Subcutaneous abdominal adipose tissue (tissue), 5 donors: ENCODE data around the gene SLC9A8.

Source experiments
- H3K27ac ChIP-seq: one replicate; pipeline ENCODE4 v1.7.0; 2013; ENCODE audit warnings: low read depth, mild to moderate bottlenecking, inconsistent platforms, low read length, moderate library complexity
- H3K27me3 ChIP-seq, 5 donors: one replicate each; pipeline ENCODE4 v1.7.0; 2013; ENCODE audit warnings: low read length in 5 of 5, inconsistent platforms in 1 of 5; ENCODE audit not compliant: control insufficient read depth in 5 of 5, insufficient read depth in 4 of 5
- H3K36me3 ChIP-seq, 5 donors: one replicate each; pipeline ENCODE4 v1.7.0; 2013; ENCODE audit warnings: low read length in 5 of 5; ENCODE audit not compliant: control insufficient read depth in 5 of 5, insufficient read depth in 5 of 5
- H3K4me1 ChIP-seq, 5 donors: one replicate each; pipeline ENCODE4 v1.7.0; 2013; ENCODE audit warnings: low read length in 5 of 5, mild to moderate bottlenecking in 3 of 5, moderate library complexity in 1 of 5; ENCODE audit not compliant: control insufficient read depth in 5 of 5, insufficient read depth in 5 of 5
- H3K4me3 ChIP-seq, 5 donors: one replicate each; pipeline ENCODE4 v1.7.0; 2013; ENCODE audit warnings: low read length in 5 of 5, low read depth in 1 of 5
- H3K9ac ChIP-seq, 5 donors: one replicate each; pipeline ENCODE4 v1.7.0; 2013; ENCODE audit warnings: low read length in 5 of 5, mild to moderate bottlenecking in 4 of 5, moderate library complexity in 3 of 5
- H3K9me3 ChIP-seq, 5 donors: one replicate each; pipeline ENCODE4 v1.7.0; 2013; ENCODE audit warnings: low read length in 5 of 5; ENCODE audit not compliant: control insufficient read depth in 5 of 5
- donor health status: healthy.
- donor health status: healthy.
- donor health status: healthy.
- donor health status: healthy.
- donor health status: healthy.

The SLC9A8 gene

DNA sequence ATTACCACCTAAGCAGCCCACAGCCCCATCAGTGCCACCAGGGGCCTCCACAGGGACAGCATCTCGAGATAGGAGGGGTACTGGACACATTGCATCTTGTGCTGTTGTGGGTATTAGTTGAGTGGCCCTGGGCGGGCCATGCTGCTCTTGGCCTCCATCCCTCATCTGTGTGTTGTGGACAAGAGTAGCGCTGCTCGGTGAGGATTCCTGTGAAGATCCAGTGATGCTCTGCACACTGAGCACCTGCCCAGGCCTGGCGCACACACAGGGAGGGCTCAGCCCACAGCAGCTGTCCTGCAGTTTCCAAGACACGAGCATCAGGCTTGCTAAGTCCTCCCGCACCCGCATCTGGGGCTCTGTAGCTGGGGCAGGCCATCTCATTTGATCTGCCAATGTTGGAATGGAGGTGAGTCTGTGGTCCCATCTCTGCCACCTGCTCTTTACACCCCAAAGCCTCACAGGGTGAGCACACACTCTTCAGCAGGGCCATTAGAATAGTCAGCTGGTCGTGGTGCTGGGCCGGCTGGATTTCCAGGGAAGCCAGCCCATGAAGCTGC is 70.7 kb downstream of the SLC9A8 start:
- H3K4me3 ChIP-seq = no peak overlapping the region
- no peak overlapping the region for H3K27ac ChIP-seq
- H3K4me1 ChIP-seq = peaks cover 4 to 20% (median 18%) of the 10 kb centered on the region in 5 donors
- no peaks in the 10 kb centered on the region for H3K27me3 ChIP-seq
- no peak overlapping the region for H3K9ac ChIP-seq
- peaks cover 6 to 84% (median 69%) of the 10 kb centered on the region in 5 donors for H3K36me3 ChIP-seq
- no peaks in the 10 kb centered on the region for H3K9me3 ChIP-seq

DNA sequence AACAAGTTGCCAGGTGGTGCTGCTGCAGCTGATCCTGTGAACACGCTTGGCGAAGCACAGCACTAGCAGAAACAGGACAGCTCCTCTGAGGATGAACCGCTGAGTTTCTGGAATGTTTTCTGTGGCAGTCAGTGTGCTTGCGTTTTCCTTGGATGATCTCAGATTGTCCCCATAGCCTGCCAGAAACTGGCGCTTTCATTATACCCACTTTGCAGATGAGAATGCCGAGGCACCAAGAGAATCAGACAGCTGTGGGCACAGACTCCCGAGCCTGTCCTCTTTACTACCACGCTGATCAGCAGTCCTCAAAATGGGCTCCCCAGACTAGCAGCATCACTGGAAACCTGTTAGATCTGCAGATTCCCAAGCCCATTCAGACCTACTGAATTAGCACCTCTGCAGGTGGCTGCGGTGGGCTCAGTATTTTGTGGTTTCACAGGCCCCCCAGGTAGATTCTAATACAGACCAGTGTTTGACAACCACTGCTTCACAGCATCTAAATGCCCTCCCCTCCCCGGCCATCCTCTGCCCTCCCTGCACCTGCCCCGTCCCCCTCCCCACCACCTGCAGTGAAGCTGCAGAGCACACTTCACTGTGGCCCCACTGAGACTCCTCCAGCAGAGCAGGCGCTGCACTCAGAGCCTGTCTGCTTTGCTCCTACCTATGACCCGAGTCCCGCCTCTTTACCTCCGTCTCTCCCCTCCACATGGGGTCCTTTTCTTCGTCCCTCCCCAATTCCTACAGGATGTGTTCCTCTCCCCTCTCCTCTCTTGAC is 73.1 kb downstream of the SLC9A8 start:
- no peak overlapping the region for H3K27ac ChIP-seq
- H3K36me3 ChIP-seq = peaks cover 3 to 92% (median 61%) of the 10 kb centered on the region in 5 donors
- H3K9ac ChIP-seq = no peak overlapping the region

GRCh38 chr20:49886571-49887213 is 74.1 kb downstream of the SLC9A8 start:
- Histone ChIP-seq H3K27ac (peak overlapping the region; percentile 50), H3K36me3 (peaks cover 0 to 88% (median 57%) of the 10 kb centered on the region in 5 donors)

More for the DNA sequence above, 73.1 kb downstream of the SLC9A8 start:
- Histone ChIP-seq H3K9me3 (no peaks in the 10 kb centered on the region), H3K27me3 (no peaks in the 10 kb centered on the region), H3K4me3 (no peak overlapping the region), H3K4me1 (peaks cover 4 to 30% (median 21%) of the 10 kb centered on the region in 5 donors)

GRCh38 chr20:49887251-49888211 is 74.9 kb downstream of the SLC9A8 start:
- Histone ChIP-seq H3K9me3 (no peaks in the 10 kb centered on the region), H3K27ac (peak overlapping the region; percentile 50), H3K36me3 (peaks cover 0 to 80% (median 50%) of the 10 kb centered on the region in 5 donors), H3K27me3 (no peaks in the 10 kb centered on the region), H3K9ac (peak overlapping the region in 2 of 5 donors; percentile 32 to 62), H3K4me1 (peaks cover 4 to 33% (median 24%) of the 10 kb centered on the region in 5 donors), H3K4me3 (no peak overlapping the region)

More at GRCh38 chr20:49886571-49887213, 74.1 kb downstream of the SLC9A8 start:
- Histone ChIP-seq H3K9ac (peak overlapping the region in 2 of 5 donors; percentile 1 to 62), H3K27me3 (no peaks in the 10 kb centered on the region), H3K4me3 (no peak overlapping the region), H3K4me1 (peaks cover 4 to 30% (median 21%) of the 10 kb centered on the region in 5 donors), H3K9me3 (no peaks in the 10 kb centered on the region)

DNA sequence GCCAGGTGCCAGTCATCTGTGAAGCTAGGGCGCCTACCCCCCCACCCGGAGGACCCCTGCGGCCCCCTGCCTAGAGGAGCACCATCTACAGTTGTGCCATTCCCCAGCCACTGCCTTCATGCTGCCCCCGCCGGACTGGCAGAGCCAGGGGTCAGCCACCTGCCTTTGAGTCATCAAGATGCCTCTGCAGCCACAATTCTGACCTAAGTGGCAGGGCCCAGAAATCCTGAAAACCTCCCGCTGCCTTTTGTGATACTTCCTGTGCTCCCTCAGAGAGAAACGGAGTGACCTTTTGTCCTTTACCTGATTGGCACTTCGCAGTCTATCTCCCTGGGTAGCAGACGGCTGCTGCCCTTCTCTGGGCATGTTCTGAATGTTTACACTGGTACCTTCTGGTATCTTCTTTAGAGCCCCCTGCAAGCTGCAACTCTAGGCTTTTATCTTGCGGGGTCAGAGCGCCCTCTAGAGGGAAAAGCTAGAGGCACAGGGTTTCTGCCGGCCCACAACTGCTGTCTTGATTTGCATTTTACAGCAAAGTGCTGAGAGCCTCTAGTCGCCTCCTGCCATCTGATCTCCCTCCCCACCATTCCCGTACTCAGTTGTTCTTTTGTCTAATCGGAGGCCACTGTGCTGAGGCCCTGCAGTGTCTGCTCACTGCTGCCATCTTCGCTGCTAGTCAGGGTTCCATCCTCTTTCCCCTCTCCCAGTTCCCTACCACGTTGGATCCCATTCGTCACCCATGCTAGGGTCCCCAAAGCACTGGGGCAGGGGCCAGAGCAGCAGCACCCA is 75.8 kb downstream of the SLC9A8 start:
- no peak overlapping the region for H3K27ac ChIP-seq
- peaks cover 0 to 72% (median 43%) of the 10 kb centered on the region in 5 donors for H3K36me3 ChIP-seq
- no peaks in the 10 kb centered on the region for H3K27me3 ChIP-seq
- H3K4me1 ChIP-seq = peaks cover 6 to 41% (median 32%) of the 10 kb centered on the region in 5 donors
- H3K4me3 ChIP-seq = no peak overlapping the region
- no peaks in the 10 kb centered on the region for H3K9me3 ChIP-seq
- H3K9ac ChIP-seq = no peak overlapping the region

GRCh38 chr20:49889001-49889934 is 76.6 kb downstream of the SLC9A8 start:
- Histone ChIP-seq H3K27ac (no peak overlapping the region), H3K4me1 (peaks cover 6 to 45% (median 40%) of the 10 kb centered on the region in 5 donors)

GRCh38 chr20:49889935-49890333 is 77.3 kb downstream of the SLC9A8 start:
- Histone ChIP-seq H3K27me3 (no peaks in the 10 kb centered on the region), H3K9me3 (no peaks in the 10 kb centered on the region), H3K27ac (no peak overlapping the region), H3K36me3 (peaks cover 0 to 57% (median 29%) of the 10 kb centered on the region in 5 donors), H3K4me1 (peaks cover 6 to 45% (median 40%) of the 10 kb centered on the region in 5 donors), H3K4me3 (no peak overlapping the region), H3K9ac (no peak overlapping the region)

More at GRCh38 chr20:49889001-49889934, 76.6 kb downstream of the SLC9A8 start:
- H3K27me3 ChIP-seq = no peaks in the 10 kb centered on the region
- H3K9ac ChIP-seq = no peak overlapping the region
- no peaks in the 10 kb centered on the region for H3K9me3 ChIP-seq
- H3K36me3 ChIP-seq = peaks cover 0 to 64% (median 36%) of the 10 kb centered on the region in 5 donors
- no peak overlapping the region for H3K4me3 ChIP-seq

- Histone ChIP-seq H3K27ac (no peak overlapping the region), H3K9me3 (no peaks in the 10 kb centered on the region), H3K4me1 (peaks cover 6 to 45% (median 44%) of the 10 kb centered on the region in 5 donors), H3K9ac (no peak overlapping the region), H3K36me3 (peaks cover 0 to 49% (median 21%) of the 10 kb centered on the region in 5 donors), H3K4me3 (no peak overlapping the region), H3K27me3 (no peaks in the 10 kb centered on the region)
Measured at GRCh38 chr20:49890471-49891361, 78.1 kb downstream of the SLC9A8 start.
